C4-2B (cell line): ENCODE results near the gene DTD2.

Experiments used
- CTCF ChIP-seq: fragments of 450-650 bp; conservative IDR thresholded peaks from 2 replicates; pipeline ENCODE4 v1.5.1; 2017; ENCODE audit warnings: mild to moderate bottlenecking
- ZFX ChIP-seq: fragments of 450-650 bp; IDR thresholded peaks from 2 replicates; pipeline ENCODE4 v1.6.1; 2017

DNA sequence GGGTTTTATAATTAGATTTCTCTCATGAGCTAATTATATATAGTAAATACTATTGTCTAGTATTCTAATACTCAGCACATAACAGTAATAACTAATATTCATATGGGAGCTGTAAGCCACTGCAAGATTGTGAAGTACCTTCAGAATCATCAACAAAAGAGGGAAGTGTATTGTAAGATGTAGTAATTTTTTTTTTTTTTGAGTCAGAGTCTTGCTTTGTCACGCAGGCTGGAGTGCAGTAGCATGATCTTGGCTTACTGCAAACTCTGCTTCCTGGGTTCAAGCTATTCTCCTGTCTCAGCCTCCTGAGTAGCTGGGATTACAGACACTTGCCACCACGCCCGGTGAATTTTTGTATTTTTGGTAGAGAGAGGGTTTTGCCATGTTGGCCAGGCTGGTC, 27.4 kb upstream of the DTD2 start:
- TF ChIP-seq CTCF, result no peak
- no peak for TF ChIP-seq ZFX
